PC-3 (cell line): Measurements from ENCODE around the gene GNAI1. TPM values are rescaled to one million over a fixed set of nuclear protein-coding genes. Genes with fewer than 3 reads are reported as not detected.

ENCODE experiments used
- ATAC-seq: fragments of 200-7000 bp; cut with Tn5 transposase; 2 replicates; pipeline ENCODE4 v1.9.1; 2020; ENCODE audit warnings: mild to moderate bottlenecking, moderate library complexity
- BruUV-seq: library from RNA; stranded (reverse); fragments of 400-500 nt; replicated peaks from 2 replicates; lab custom pipeline; 2021; lab: Mats Ljungman, UMichigan
- CTCF ChIA-PET: fragments of 300-600 bp; sonication (Branson Sonifier 250); formaldehyde crosslinking; loops from one replicate; lab custom pipeline; 2022; ENCODE audit warnings: antibody characterized with exemption; lab: Charles Lee
- POLR2A ChIA-PET: fragments of 300-600 bp; sonication (Branson Sonifier 250); formaldehyde crosslinking; loops from one replicate; lab custom pipeline; 2022; ENCODE audit warnings: antibody characterized with exemption; ENCODE audit not compliant: unreplicated experiment; lab: Charles Lee
- DNase-seq: peaks from one replicate; pipeline ENCODE4 v3.0.0-alpha.2; 2015
- H2AFZ ChIP-seq: fragments of 300-600 bp; sonication (generic); 2 replicates; pipeline ENCODE4 v1.6.0; 2016; ENCODE audit warnings: antibody characterized with exemption, low read length
- H3F3A ChIP-seq: fragments of 300-600 bp; sonication (generic); one replicate; pipeline ENCODE4 v1.6.0; 2017; ENCODE audit warnings: antibody characterized with exemption, low read length, control low read depth, mild to moderate bottlenecking; ENCODE audit not compliant: unreplicated experiment
- H3K27ac ChIP-seq: fragments of 300-600 bp; sonication (generic); 2 replicates; pipeline ENCODE4 v1.5.1; 2016; ENCODE audit warnings: mild to moderate bottlenecking, low read length
- H3K27me3 ChIP-seq: fragments of 300-600 bp; sonication (generic); 2 replicates; pipeline ENCODE4 v1.6.1; 2016; ENCODE audit warnings: low read length, mixed read lengths
- H3K36me3 ChIP-seq: fragments of 300-600 bp; sonication (generic); 2 replicates; pipeline ENCODE4 v1.6.1; 2016; ENCODE audit warnings: low read depth, mixed run types, low read length, mixed read lengths
- H3K4me1 ChIP-seq: fragments of 300-600 bp; sonication (generic); 2 replicates; pipeline ENCODE4 v1.5.1; 2016; ENCODE audit warnings: low read length; ENCODE audit not compliant: insufficient read depth
- H3K4me2 ChIP-seq: fragments of 300-600 bp; sonication (generic); 2 replicates; pipeline ENCODE4 v1.6.0; 2016; ENCODE audit warnings: low read length
- H3K4me3 ChIP-seq: fragments of 300-600 bp; sonication (generic); 2 replicates; pipeline ENCODE4 v1.5.1; 2016; ENCODE audit warnings: mild to moderate bottlenecking, low read length, mixed read lengths
- H3K79me2 ChIP-seq: fragments of 300-600 bp; sonication (generic); 2 replicates; pipeline ENCODE4 v1.6.1; 2017; ENCODE audit warnings: low read length, mixed read lengths
- H3K9ac ChIP-seq: fragments of 300-600 bp; sonication (generic); 2 replicates; pipeline ENCODE4 v1.6.0; 2016; ENCODE audit warnings: mild to moderate bottlenecking, low read length
- H3K9me2 ChIP-seq: fragments of 300-600 bp; sonication (generic); replicated peaks from 2 replicates; pipeline ENCODE4 v1.6.1; 2016; ENCODE audit warnings: mixed run types, low read length, mixed read lengths
- H3K9me3 ChIP-seq: fragments of 300-600 bp; sonication (generic); 2 replicates; pipeline ENCODE4 v1.6.1; 2016; ENCODE audit warnings: low read length, mixed read lengths
- H4K20me1 ChIP-seq: fragments of 300-600 bp; sonication (generic); 2 replicates; pipeline ENCODE4 v1.6.1; 2016; ENCODE audit warnings: low read length, mixed read lengths
- CTCF ChIP-seq: fragments of 300-600 bp; sonication (generic); conservative IDR thresholded peaks from 2 replicates; pipeline ENCODE4 v1.5.1; 2017; ENCODE audit warnings: antibody characterized with exemption, low read depth, mild to moderate bottlenecking, low read length
- EZH2 ChIP-seq: fragments of 300-600 bp; sonication (generic); IDR thresholded peaks from one replicate; pipeline ENCODE4 v1.6.1; 2017; ENCODE audit warnings: antibody characterized with exemption, mild to moderate bottlenecking, low read length; ENCODE audit not compliant: unreplicated experiment
- EZH2phosphoT487 ChIP-seq: fragments of 300-600 bp; sonication (generic); IDR thresholded peaks from 2 replicates; pipeline ENCODE4 v1.6.1; 2018; ENCODE audit warnings: mild to moderate bottlenecking, antibody characterized with exemption, low read length, borderline replicate concordance
- intact Hi-C: fragments of 100-400 bp; cut with micrococcal nuclease; formaldehyde crosslinking; loops from 2 replicates; pipeline ENCODE4 v1.9.0; 2023
- total RNA-seq: library from RNA; depleted of rRNA; stranded (reverse); fragments of >200 nt; gene quantifications from 2 replicates; pipeline ENCODE4 v1.2.3, GENCODE V29; 2014

GNAI1 gene
- total RNA-seq, 1 experiment from 2014 or later: 16.9 TPM

- no peaks in the 10 kb centered on the region for H3K9me2 ChIP-seq
- no peak overlapping the region for H3K4me2 ChIP-seq
- H2AFZ ChIP-seq: no peak overlapping the region
- no peak overlapping the region for H3K4me3 ChIP-seq
- ATAC-seq (no peak), DNase-seq (no peak)
- CTCF ChIA-PET: interaction anchor here (0.7 kb wide), 1 partner anchor 409 kb away, joined by 3 read pairs; no protein-coding TSS in a partner anchor
- H3K27me3 ChIP-seq: no peaks in the 10 kb centered on the region
- no peak overlapping the region for H3K27ac ChIP-seq
- no peaks in the 10 kb centered on the region; the same call in none of the 2 replicates for H3K79me2 ChIP-seq
- POLR2A ChIA-PET: no interaction called here
- H3K9ac ChIP-seq: no peak overlapping the region
- H4K20me1 ChIP-seq: no peaks in the 10 kb centered on the region
- H3K36me3 ChIP-seq: no peaks in the 10 kb centered on the region
- no peaks in the 10 kb centered on the region for H3K4me1 ChIP-seq
- intact Hi-C loops: no loop called here
- no TSS peak for BruUV-seq
- no peaks in the 10 kb centered on the region for H3F3A ChIP-seq
- TF ChIP-seq EZH2: no peak
- no peak for TF ChIP-seq EZH2phosphoT487
- no peak for TF ChIP-seq CTCF
- H3K9me3 ChIP-seq: no peaks in the 10 kb centered on the region
Measured at GRCh38 chr7:80189638-80190037, 55.0 kb downstream of the GNAI1 start.

- Histone ChIP-seq H3K27me3 (no peaks in the 10 kb centered on the region), H3K4me3 (no peak overlapping the region), H3F3A (no peaks in the 10 kb centered on the region), H3K9ac (no peak overlapping the region), H3K9me2 (no peaks in the 10 kb centered on the region), H3K79me2 (no peaks in the 10 kb centered on the region), H3K27ac (no peak overlapping the region), H3K9me3 (no peaks in the 10 kb centered on the region), H3K4me1 (no peaks in the 10 kb centered on the region), H3K4me2 (no peak overlapping the region), H2AFZ (no peak overlapping the region), H4K20me1 (no peaks in the 10 kb centered on the region), H3K36me3 (no peaks in the 10 kb centered on the region)
- POLR2A ChIA-PET: no interaction called here
- CTCF ChIA-PET: interaction anchor here (0.7 kb wide), 1 partner anchor 484 kb away, joined by 3 read pairs; no protein-coding TSS in a partner anchor
- intact Hi-C loops: no loop called here
- no TSS peak for BruUV-seq
- DNase-seq: no peak
- ATAC-seq: no peak
- TF ChIP-seq EZH2phosphoT487: no peak
- no peak for TF ChIP-seq EZH2
- no peak for TF ChIP-seq CTCF
Measured at GRCh38 chr7:80197627-80198026, 63.0 kb downstream of the GNAI1 start.

- no peaks in the 10 kb centered on the region for H3K9me3 ChIP-seq
- DNase-seq: no peak
- BruUV-seq: no TSS peak
- TF ChIP-seq EZH2phosphoT487 (no peak), CTCF (no peak), EZH2 (no peak)
- H4K20me1 ChIP-seq: no peaks in the 10 kb centered on the region
- ChIA-PET CTCF (no interaction called here), POLR2A (no interaction called here)
- intact Hi-C loops: no loop called here
- H2AFZ ChIP-seq: no peak overlapping the region
- no peak overlapping the region for H3K4me3 ChIP-seq
- H3F3A ChIP-seq: no peaks in the 10 kb centered on the region
- H3K4me1 ChIP-seq: no peaks in the 10 kb centered on the region
- no peak overlapping the region for H3K27ac ChIP-seq
- H3K4me2 ChIP-seq: no peak overlapping the region
- no peak for ATAC-seq
- no peak overlapping the region for H3K9ac ChIP-seq
- H3K79me2 ChIP-seq: no peaks in the 10 kb centered on the region
- H3K36me3 ChIP-seq: no peaks in the 10 kb centered on the region
- no peaks in the 10 kb centered on the region for H3K9me2 ChIP-seq
- no peaks in the 10 kb centered on the region for H3K27me3 ChIP-seq
Measured at GRCh38 chr7:80199051-80199450, 64.4 kb downstream of the GNAI1 start.
